ENCODE measurements around the gene DHX29.
A peak's percentile ranks its signal among the peaks of the same experiment; 100 is the strongest.

The DHX29 gene

DNA sequence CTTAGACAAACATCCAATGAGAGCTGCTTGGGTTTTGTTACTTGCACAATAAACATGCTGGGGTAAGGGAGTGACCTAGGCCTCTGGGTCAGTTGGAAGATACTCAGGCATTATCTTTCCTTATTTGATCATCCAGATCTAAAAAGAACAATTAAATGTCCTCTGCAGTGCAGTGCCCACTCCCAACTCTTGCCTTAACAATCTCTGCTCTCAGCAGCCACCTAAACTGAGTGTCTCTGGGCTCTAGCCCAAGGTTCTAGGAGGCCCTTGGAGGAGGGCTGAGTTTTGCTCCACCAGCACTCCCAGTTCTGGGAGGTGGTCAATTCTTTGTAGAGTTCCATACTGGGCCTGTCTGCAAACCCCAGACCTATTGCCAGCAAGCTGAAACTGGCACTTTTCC lies 82.1 kb downstream of the DHX29 start:
- no peak for TF ChIP-seq CTCF (conservative IDR thresholded peaks at IDR 0.05)
- H3K27ac ChIP-seq = peak overlapping the region; percentile 87; the same call in 1 of the 2 replicates

GRCh38 chr5:55223812-55224240 lies 83.7 kb downstream of the DHX29 start:
- TF ChIP-seq CTCF (conservative IDR thresholded peaks at IDR 0.05) = no peak
- no peak overlapping the region for H3K27ac ChIP-seq

DNA sequence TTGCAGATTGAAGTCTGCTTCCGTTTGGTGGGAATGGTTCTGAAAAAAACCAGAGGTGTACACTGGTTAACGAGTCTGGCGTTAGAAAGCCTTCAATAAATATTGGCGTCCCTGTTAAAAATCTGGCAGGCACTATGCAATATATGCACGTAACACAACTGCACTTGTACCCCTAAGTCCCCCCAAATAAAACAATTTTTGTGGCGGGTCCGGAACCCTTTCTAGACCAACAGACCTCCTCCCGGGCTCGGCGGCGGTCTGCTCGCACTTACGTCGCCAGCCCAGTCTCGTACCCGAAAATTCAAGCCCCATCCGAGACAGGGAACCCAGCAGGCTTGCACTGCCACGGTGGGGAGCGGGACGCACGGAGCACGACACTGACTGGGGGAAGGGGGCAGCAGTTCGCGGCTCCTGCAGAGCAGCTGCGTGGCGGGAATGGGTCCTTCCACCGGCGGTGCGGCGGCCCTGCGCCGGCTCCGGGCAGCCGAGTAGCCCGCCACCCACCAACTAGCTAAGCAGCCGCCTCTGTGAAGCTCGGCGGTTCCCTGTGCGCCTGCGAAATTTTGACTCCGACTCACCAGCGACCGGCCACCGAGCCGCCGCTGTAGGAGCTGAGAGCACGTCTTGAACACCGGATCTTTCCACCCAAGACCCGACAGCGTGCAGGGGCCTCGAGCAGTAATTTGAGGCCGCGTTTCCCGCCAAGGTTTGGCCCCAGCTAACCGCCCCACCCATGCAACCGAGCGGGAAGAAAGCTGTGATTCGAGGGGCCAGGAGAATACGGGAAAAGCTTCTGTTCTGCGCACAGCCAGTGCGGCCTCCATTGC lies 84.3 kb downstream of the DHX29 start:
- no peak for TF ChIP-seq CTCF (conservative IDR thresholded peaks at IDR 0.05)
- no peak overlapping the region for H3K27ac ChIP-seq

- no peak overlapping the region for H3K27ac ChIP-seq
- no peak for TF ChIP-seq CTCF (conservative IDR thresholded peaks at IDR 0.05)
These were observed 85.2 kb downstream of the DHX29 start for GRCh38 chr5:55222092-55222984.

- no peak for TF ChIP-seq CTCF (conservative IDR thresholded peaks at IDR 0.05)
- peak overlapping the region; percentile 87 for H3K27ac ChIP-seq
These were observed 86.9 kb downstream of the DHX29 start for GRCh38 chr5:55220433-55221185.

DNA sequence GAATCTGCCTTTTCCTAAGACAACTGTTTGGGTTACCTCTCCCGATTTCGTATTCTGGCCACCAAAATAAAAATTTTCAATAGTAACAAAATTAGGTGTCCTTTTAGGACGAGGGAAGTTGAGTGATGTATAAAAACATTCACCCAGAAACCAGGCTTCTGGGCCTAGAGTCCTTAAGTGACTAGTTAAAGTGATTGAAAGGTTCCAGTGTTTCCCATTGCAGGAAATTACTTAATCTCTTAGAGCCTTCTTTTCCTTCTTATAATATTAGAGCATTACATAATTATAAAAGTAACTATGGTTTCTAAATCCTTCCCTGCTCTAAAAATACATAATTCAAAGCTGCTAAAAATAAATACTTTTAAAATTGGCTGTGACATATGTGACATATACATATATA lies 87.7 kb downstream of the DHX29 start:
- peak overlapping the region; percentile 87 for H3K27ac ChIP-seq
- no peak for TF ChIP-seq CTCF (conservative IDR thresholded peaks at IDR 0.05)

- TF ChIP-seq CTCF (conservative IDR thresholded peaks at IDR 0.05) = peak; percentile 19
- H3K27ac ChIP-seq = peak overlapping the region; percentile 87
These were observed 88.5 kb downstream of the DHX29 start for GRCh38 chr5:55218967-55219366.
